ENCODE measurements around the gene PIK3CB.

The PIK3CB gene

DNA sequence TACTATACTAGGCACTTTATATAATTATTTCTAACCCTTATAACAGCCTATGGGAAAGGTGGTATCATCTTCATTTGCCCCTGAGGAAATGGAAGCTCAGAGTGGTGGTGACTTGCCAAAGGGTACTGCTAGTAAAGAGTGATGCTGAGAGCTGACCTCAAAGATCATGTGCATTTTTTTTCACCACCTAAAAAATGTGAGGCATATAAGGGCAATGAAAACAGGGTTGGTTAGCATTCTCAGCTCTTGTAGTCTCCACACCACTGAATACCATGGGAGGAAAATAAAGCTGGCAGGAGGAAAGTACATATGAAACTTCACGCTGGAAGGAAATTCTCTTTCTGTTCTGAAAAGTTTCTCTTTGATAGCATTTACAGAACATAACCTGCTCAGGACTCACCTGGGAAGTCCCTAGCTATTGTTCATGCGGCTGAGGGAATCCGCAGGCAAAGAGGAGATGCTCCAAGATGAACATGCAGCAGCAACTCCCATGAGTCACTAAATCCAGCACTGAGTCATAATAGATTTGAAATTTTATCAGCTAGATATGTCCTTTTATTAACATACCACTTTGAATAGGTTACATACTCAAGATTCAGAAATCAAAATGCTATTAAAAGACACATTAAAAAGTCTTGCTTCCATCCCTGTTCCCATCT lies 208.9 kb downstream of the PIK3CB start:
- no peak overlapping the region for H3K4me3 ChIP-seq (ENCODE audit: insufficient read depth, low read length, poor library complexity, severe bottlenecking)
- H3K36me3 ChIP-seq (ENCODE audit: low read length): no peaks in the 10 kb centered on the region
- H3K27me3 ChIP-seq (ENCODE audit: low read length): no peaks in the 10 kb centered on the region
- TF ChIP-seq, protein P1, sequence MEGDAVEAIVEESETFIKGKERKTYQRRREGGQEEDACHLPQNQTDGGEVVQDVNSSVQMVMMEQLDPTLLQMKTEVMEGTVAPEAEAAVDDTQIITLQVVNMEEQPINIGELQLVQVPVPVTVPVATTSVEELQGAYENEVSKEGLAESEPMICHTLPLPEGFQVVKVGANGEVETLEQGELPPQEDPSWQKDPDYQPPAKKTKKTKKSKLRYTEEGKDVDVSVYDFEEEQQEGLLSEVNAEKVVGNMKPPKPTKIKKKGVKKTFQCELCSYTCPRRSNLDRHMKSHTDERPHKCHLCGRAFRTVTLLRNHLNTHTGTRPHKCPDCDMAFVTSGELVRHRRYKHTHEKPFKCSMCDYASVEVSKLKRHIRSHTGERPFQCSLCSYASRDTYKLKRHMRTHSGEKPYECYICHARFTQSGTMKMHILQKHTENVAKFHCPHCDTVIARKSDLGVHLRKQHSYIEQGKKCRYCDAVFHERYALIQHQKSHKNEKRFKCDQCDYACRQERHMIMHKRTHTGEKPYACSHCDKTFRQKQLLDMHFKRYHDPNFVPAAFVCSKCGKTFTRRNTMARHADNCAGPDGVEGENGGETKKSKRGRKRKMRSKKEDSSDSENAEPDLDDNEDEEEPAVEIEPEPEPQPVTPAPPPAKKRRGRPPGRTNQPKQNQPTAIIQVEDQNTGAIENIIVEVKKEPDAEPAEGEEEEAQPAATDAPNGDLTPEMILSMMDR (IDR thresholded peaks at IDR 0.05; ENCODE audit: insufficient read depth, low read length, poor library complexity, severe bottlenecking): no peak
- no peak for TF ChIP-seq EZH2phosphoT487 (conservative IDR thresholded peaks at IDR 0.05; ENCODE audit: low read length)
- no peaks in the 10 kb centered on the region for H3F3A ChIP-seq (ENCODE audit: insufficient read depth)
- H2AFZ ChIP-seq (ENCODE audit: low read depth, low read length, severe bottlenecking): no peak overlapping the region
- H3K27ac ChIP-seq (ENCODE audit: low read depth, low read length): no peak overlapping the region
- H3K4me2 ChIP-seq (ENCODE audit: low read depth, low read length, poor library complexity, severe bottlenecking): no peak overlapping the region
- H4K20me1 ChIP-seq (ENCODE audit: low read depth, low read length): no peaks in the 10 kb centered on the region
- H3K9ac ChIP-seq (ENCODE audit: low read length): no peak overlapping the region
- no peaks in the 10 kb centered on the region for H3K9me2 ChIP-seq (replicated peaks; ENCODE audit: insufficient read depth, low read length)
- no peaks in the 10 kb centered on the region for H3K79me2 ChIP-seq (ENCODE audit: insufficient read depth, low read length)
- no peaks in the 10 kb centered on the region for H3K9me3 ChIP-seq (ENCODE audit: insufficient read depth, low read length)

DNA sequence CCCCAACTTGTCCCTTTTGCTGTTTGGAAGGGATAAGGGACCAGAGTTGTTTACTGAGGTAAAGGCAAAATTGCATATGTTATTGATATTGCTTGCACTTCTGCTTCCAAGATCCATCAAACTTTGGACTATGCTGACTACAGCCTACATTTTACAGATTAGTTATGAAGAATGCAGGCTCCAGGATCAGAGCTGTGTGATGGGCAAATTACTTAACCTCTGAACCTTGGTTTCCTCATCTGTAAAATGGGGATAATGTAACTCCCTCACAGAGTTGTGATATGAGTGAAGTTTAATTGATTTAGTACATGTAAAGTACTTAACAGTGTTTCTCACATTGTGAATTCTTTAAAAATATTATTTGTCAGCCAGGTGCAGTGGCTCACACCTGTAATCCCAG lies 210.2 kb downstream of the PIK3CB start:
- Histone ChIP-seq H3K27ac (ENCODE audit: low read depth, low read length) (no peak overlapping the region), H3K4me3 (ENCODE audit: insufficient read depth, low read length, poor library complexity, severe bottlenecking) (no peak overlapping the region), H3K9ac (ENCODE audit: low read length) (no peak overlapping the region), H3K79me2 (ENCODE audit: insufficient read depth, low read length) (no peaks in the 10 kb centered on the region), H3K9me3 (ENCODE audit: insufficient read depth, low read length) (no peaks in the 10 kb centered on the region), H3K9me2 (replicated peaks; ENCODE audit: insufficient read depth, low read length) (no peaks in the 10 kb centered on the region), H2AFZ (ENCODE audit: low read depth, low read length, severe bottlenecking) (no peak overlapping the region), H3K36me3 (ENCODE audit: low read length) (no peaks in the 10 kb centered on the region), H3K27me3 (ENCODE audit: low read length) (no peaks in the 10 kb centered on the region), H3F3A (ENCODE audit: insufficient read depth) (no peaks in the 10 kb centered on the region), H4K20me1 (ENCODE audit: low read depth, low read length) (no peaks in the 10 kb centered on the region), H3K4me2 (ENCODE audit: low read depth, low read length, poor library complexity, severe bottlenecking) (no peak overlapping the region)
- TF ChIP-seq, protein P1 (IDR thresholded peaks at IDR 0.05; ENCODE audit: insufficient read depth, low read length, poor library complexity, severe bottlenecking): no peak
- TF ChIP-seq EZH2phosphoT487 (conservative IDR thresholded peaks at IDR 0.05; ENCODE audit: low read length): no peak

DNA sequence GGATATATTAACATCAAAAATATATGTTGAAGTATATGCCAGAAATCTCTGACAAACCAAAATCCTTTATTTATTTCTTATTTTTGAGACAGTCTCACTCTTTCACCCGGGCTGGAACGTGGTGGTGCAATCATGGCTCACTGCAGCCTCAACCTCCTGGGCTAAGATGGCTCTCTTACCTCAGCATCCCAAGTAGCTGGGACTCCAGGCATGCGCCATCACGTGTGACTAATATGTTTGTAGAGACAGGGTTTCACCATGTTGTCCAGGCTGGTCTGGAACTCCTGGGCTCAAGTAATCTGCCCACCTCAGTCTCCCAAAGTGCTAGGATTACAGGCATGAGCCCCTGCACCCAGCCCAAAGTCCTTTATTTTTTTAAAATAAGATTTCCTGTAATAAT lies 214.3 kb downstream of the PIK3CB start:
- Histone ChIP-seq H3K9me3 (ENCODE audit: insufficient read depth, low read length) (no peaks in the 10 kb centered on the region), H2AFZ (ENCODE audit: low read depth, low read length, severe bottlenecking) (no peak overlapping the region), H3K4me2 (ENCODE audit: low read depth, low read length, poor library complexity, severe bottlenecking) (no peak overlapping the region), H4K20me1 (ENCODE audit: low read depth, low read length) (no peaks in the 10 kb centered on the region), H3K9ac (ENCODE audit: low read length) (no peak overlapping the region), H3K9me2 (replicated peaks; ENCODE audit: insufficient read depth, low read length) (no peaks in the 10 kb centered on the region), H3K4me3 (ENCODE audit: insufficient read depth, low read length, poor library complexity, severe bottlenecking) (no peak overlapping the region), H3K36me3 (ENCODE audit: low read length) (no peaks in the 10 kb centered on the region), H3F3A (ENCODE audit: insufficient read depth) (no peaks in the 10 kb centered on the region), H3K79me2 (ENCODE audit: insufficient read depth, low read length) (no peaks in the 10 kb centered on the region), H3K27me3 (ENCODE audit: low read length) (no peaks in the 10 kb centered on the region), H3K27ac (ENCODE audit: low read depth, low read length) (no peak overlapping the region)
- TF ChIP-seq, protein P1 (IDR thresholded peaks at IDR 0.05; ENCODE audit: insufficient read depth, low read length, poor library complexity, severe bottlenecking): no peak
- TF ChIP-seq EZH2phosphoT487 (conservative IDR thresholded peaks at IDR 0.05; ENCODE audit: low read length): no peak
